HG02798 (cell line): ENCODE results near the gene TBX3.
A peak's percentile ranks its signal among the peaks of the same experiment; 100 is the strongest.

Source experiments
- ATAC-seq: cut with Tn5 transposase; IDR thresholded peaks from one replicate; pipeline ENCODE4 v1.9.1; 2021; ENCODE audit warnings: mild to moderate bottlenecking; ENCODE audit not compliant: unreplicated experiment, poor library complexity

Gene TBX3

GRCh38 chr12:114638790-114639435 is 45.1 kb downstream of the TBX3 start:
- ATAC-seq = no peak

DNA sequence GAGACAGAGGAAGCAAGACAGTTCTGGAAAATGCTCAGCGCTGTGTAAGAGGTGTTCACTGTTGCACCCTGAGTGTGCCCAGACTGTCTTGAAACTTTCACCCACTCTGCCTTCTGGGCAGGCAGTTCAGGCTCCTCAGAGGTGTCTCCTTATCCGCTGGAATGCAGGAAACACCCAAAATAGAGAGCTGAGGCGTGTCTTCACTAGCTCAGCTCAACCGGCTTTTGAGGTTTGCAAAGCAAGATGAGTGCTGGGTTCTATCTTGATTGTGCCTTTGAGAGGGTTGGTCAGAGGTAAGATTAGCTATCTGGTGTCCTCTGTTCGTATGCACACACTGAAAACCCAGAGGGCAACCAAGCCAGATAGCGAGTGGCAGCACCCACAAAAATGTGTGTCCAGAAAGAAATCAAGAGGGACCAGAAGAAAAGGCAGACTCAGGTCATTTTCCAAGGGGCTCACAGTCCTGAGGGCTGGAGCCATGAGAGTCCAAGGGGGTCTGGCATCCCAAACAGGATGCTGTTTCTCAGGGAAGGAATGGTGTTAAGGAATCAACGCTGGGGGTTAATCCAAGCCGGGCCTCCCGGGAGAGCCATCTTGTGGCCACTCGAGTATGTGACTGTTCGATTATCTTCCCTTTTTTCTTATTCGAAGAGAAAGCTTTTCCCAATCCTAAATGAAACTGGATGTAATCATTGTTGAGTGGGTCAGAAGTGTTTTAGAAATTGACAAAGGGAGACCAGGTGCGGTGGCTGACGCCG is 47.1 kb downstream of the TBX3 start:
- no peak for ATAC-seq

GRCh38 chr12:114631242-114631641 is 52.7 kb downstream of the TBX3 start:
- ATAC-seq = no peak

- no peak for ATAC-seq
These were observed 55.8 kb downstream of the TBX3 start for GRCh38 chr12:114628199-114628598.

DNA sequence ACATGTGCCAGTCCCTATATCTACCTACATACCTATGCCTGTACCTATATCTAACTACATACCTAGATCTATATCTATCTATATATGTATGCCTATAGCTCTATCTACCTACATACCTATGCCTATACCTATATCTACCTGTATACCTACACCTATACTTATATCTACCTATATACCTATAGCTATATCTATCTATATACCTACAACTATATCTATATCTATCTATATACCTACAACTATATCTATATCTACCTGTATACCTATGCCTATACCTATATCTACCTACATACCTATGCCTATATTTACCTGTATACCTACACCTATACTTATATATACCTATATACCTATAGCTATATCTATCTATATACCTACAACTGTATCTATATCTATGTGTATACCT is 56.6 kb downstream of the TBX3 start:
- no peak for ATAC-seq

DNA sequence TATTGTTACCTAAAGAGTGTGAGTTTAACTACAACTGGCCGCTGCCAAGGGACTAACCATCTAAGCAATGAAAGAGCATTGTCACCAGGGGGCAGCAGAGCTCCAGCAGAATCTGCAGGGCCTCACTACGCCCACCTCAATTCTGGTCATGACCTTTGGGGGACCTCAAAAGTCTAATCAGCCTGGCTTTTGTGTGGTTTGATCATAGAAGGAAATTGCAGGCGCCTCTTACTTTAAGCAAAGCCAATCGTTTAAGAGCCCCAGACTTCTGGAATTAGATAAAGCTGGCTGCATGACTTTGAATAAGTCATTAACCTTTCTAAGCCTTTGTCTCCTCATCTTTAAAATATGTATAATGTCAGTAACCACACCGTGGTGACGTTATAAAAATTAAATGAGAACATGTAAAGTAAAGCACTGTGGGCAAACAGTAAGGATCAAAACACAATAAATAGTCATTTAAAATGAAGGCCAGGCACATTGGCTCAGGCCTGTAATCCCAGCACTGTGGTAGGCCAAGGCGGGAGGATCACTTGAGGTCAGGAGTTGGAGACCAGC is 58.6 kb downstream of the TBX3 start:
- ATAC-seq = peak; percentile 53

DNA sequence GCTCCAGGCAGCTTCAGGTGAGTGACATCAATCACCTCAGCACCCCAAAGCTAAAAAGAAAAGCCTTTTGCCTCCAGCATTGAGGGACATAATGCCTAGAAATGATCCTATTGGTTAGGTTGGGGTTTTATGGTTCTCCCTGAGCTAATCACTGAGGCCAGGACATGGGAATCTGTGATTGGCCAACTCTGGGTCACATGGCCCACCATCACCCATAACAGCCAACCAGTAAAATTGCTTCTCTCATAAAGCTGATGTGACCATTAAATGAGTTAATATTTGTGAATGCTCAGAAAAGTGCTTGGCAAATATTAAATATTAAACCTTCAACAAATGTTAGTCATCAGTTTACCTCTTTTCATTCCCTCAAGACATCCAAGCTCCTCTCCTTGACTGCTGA is 60.2 kb downstream of the TBX3 start:
- no peak for ATAC-seq
